Endothelial cell (in vitro differentiated cells): Measurements from ENCODE around the gene FLT1. TPM values are rescaled to one million over a fixed set of nuclear protein-coding genes. Genes with fewer than 3 reads are reported as not detected.

ENCODE experiments used
- DNase-seq: peaks from one replicate; pipeline ENCODE4 v3.0.0; 2021; ENCODE audit warnings: low spot score
- H3K27ac Mint-ChIP-seq: one replicate; pipeline ENCODE4 v1.8.0; 2021; ENCODE audit warnings: mixed read lengths, inconsistent platforms; ENCODE audit not compliant: unreplicated experiment
- H3K27me3 Mint-ChIP-seq: one replicate; pipeline ENCODE4 v1.8.0; 2021; ENCODE audit warnings: mild to moderate bottlenecking, moderate library complexity, mixed read lengths, inconsistent platforms; ENCODE audit not compliant: unreplicated experiment
- H3K36me3 Mint-ChIP-seq: one replicate; pipeline ENCODE4 v1.8.0; 2021; ENCODE audit warnings: mild to moderate bottlenecking, low read depth, mixed read lengths, inconsistent platforms; ENCODE audit not compliant: unreplicated experiment
- H3K4me1 Mint-ChIP-seq: one replicate; pipeline ENCODE4 v1.8.0; 2021; ENCODE audit warnings: mild to moderate bottlenecking, mixed read lengths, inconsistent platforms; ENCODE audit not compliant: unreplicated experiment
- H3K4me3 Mint-ChIP-seq: one replicate; pipeline ENCODE4 v1.8.0; 2021; ENCODE audit warnings: mild to moderate bottlenecking, mixed read lengths, inconsistent platforms; ENCODE audit not compliant: unreplicated experiment
- H3K9me3 Mint-ChIP-seq: one replicate; pipeline ENCODE4 v1.8.0; 2021; ENCODE audit warnings: mixed read lengths, inconsistent platforms; ENCODE audit not compliant: unreplicated experiment
- total RNA-seq: library from RNA; stranded (reverse); fragmentation: NEBNext Ultra II Directional; extraction: Animal tissue kit (Norgen Biotek cat#: 25700); gene quantifications from one replicate; pipeline ENCODE4 v1.2.1, GENCODE V29; 2021; ENCODE audit not compliant: unreplicated experiment
- TF ChIP-seq, protein P1 (sequence below): fragments of 200-600 bp; sonication (generic); IDR thresholded peaks from one replicate; pipeline ENCODE4 v1.5.0; 2021; ENCODE audit warnings: antibody characterized with exemption; ENCODE audit not compliant: unreplicated experiment

Gene FLT1
- total RNA-seq, 1 donor from 2014 or later = 759 TPM

DNA sequence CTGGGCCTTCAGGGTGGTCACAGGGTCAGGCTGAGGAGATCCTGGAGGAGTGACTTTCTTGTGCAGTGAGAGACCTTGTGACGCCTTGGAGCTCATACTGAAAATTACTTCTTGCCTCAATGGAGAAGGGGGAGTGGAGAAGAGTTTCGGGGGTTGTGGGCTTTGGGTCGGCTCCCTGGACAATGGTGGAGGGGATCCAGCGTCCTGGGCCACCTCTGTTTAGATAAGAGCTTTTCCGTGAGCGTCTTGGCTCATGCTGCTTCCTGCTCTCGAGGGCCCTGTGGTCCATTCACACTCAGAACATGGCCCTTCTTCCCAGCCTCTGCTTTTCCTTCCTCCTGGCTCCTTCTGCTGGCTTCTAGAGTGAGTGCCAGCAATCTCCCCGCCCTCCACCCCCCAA, 81.9 kb downstream of the FLT1 start:
- TF ChIP-seq, protein P1, sequence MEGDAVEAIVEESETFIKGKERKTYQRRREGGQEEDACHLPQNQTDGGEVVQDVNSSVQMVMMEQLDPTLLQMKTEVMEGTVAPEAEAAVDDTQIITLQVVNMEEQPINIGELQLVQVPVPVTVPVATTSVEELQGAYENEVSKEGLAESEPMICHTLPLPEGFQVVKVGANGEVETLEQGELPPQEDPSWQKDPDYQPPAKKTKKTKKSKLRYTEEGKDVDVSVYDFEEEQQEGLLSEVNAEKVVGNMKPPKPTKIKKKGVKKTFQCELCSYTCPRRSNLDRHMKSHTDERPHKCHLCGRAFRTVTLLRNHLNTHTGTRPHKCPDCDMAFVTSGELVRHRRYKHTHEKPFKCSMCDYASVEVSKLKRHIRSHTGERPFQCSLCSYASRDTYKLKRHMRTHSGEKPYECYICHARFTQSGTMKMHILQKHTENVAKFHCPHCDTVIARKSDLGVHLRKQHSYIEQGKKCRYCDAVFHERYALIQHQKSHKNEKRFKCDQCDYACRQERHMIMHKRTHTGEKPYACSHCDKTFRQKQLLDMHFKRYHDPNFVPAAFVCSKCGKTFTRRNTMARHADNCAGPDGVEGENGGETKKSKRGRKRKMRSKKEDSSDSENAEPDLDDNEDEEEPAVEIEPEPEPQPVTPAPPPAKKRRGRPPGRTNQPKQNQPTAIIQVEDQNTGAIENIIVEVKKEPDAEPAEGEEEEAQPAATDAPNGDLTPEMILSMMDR = no peak
- Mint-ChIP-seq H3K27ac (peak overlapping the region; percentile 90), H3K4me1 (peaks cover 77% of the 10 kb centered on the region), H3K36me3 (peaks cover 60% of the 10 kb centered on the region), H3K4me3 (no peak overlapping the region), H3K9me3 (no peaks in the 10 kb centered on the region), H3K27me3 (peaks cover 31% of the 10 kb centered on the region)
- DNase-seq = no peak

DNA sequence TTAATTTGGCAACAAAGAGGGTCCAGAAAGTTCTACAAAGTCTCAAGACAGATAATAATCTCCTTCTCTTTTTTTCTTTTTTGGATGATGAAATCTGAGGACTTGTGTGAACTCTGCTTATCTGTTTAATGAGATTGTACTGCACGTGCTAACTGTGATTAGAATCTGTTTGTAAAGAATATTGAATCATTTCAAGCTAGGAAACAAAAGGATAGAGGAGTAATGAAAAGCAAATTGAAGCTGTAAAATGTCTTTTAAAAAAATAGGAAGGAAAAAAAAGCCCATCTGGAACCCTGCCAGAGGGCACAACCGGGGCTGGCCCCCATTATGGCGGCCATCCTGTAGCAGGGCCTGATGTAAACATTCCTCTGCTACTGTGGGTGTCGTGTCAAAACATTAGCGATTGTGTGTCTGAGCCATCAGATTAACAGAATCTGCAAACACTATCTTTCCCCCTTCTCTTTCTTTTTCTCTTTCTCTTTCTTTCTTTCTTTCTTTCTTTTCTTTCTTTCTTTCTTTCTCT, 83.0 kb downstream of the FLT1 start:
- peak overlapping the region; percentile 83 for H3K4me3 Mint-ChIP-seq
- TF ChIP-seq, protein P1 = no peak
- H3K36me3 Mint-ChIP-seq = peaks cover 51% of the 10 kb centered on the region
- H3K4me1 Mint-ChIP-seq = peaks cover 75% of the 10 kb centered on the region
- no peak for DNase-seq
- no peaks in the 10 kb centered on the region for H3K9me3 Mint-ChIP-seq
- H3K27me3 Mint-ChIP-seq = peaks cover 30% of the 10 kb centered on the region
- peak overlapping the region; percentile 69 for H3K27ac Mint-ChIP-seq

DNA sequence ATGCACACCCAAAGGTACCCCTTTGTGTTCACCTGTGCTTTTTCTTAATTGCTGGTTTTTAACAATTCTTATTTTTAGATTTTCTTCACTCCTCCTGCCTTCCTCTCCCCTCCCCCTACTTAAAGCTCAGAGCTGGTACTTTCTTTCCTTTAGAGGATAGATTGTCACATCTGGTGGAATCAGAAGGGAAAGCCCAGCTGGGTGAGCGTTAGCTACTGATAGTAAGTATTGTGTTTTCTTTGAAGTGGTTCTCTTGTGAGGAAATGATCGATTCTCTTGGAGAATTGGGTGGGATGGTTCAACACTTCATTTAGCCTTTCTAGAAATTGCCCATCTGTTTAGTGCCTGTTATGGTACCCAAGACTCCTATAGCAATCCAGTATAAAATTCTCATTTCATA, 84.8 kb downstream of the FLT1 start:
- Mint-ChIP-seq H3K27ac (peak overlapping the region; percentile 99), H3K4me3 (peak overlapping the region; percentile 63), H3K9me3 (no peaks in the 10 kb centered on the region), H3K36me3 (peaks cover 45% of the 10 kb centered on the region), H3K4me1 (peaks cover 80% of the 10 kb centered on the region), H3K27me3 (peaks cover 33% of the 10 kb centered on the region)
- no peak for DNase-seq
- TF ChIP-seq, protein P1 = no peak

DNA sequence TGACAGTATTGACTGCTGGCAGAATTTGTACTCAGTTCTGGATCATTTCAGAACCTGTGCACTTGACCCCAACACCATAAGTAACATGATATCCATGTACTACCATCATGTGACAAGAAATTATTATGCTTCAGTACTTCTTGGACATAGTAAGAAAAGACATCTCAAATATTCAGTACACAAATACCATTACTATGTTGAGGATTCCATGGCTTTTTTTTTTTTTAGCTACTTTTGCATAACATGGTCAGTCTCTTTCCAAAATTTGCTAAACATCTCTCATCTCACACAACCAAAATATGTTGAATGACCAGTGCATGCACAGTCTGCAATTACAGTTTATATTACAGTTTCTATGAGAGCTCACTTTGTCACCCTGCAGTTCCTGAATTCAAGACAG, 85.3 kb downstream of the FLT1 start:
- no peak for DNase-seq
- Mint-ChIP-seq H3K27ac (peak overlapping the region; percentile 99), H3K4me3 (no peak overlapping the region), H3K36me3 (peaks cover 45% of the 10 kb centered on the region), H3K9me3 (no peaks in the 10 kb centered on the region), H3K27me3 (peaks cover 33% of the 10 kb centered on the region), H3K4me1 (peaks cover 79% of the 10 kb centered on the region)
- TF ChIP-seq, protein P1 = no peak

DNA sequence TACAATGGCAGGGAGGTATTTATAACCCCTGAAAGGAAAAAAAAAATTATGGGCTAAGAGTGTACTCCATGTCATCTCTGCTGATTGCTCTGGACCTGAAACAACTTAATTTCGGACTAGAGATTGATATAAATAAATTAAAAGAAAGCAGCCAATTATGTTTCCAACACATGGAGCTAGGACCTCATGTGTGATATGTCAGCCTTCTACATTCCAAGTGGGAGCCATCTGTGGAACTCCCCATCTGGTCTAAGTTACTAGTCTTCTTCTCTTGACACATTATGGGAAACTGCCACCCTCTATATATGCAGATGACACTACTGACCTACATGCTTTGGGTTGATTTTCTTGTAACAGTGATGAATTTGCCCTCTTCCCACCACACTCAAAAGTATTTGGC, 86.1 kb downstream of the FLT1 start:
- Mint-ChIP-seq H3K27me3 (peaks cover 31% of the 10 kb centered on the region), H3K27ac (peak overlapping the region; percentile 99), H3K36me3 (peaks cover 44% of the 10 kb centered on the region), H3K4me1 (peaks cover 78% of the 10 kb centered on the region), H3K9me3 (no peaks in the 10 kb centered on the region), H3K4me3 (peak overlapping the region; percentile 27)
- no peak for DNase-seq
- TF ChIP-seq, protein P1 = no peak
